Central memory CD4-positive, alpha-beta T cell (primary cell): ENCODE measurements around the gene OLIG1.

Source experiments
- DNase-seq: peaks from one replicate; pipeline ENCODE4 v3.0.0; 2022

The OLIG1 gene

GRCh38 chr21:33063907-33064622 is 5.9 kb upstream of the OLIG1 start:
- DNase-seq = no peak

GRCh38 chr21:33064623-33065390 is 5.1 kb upstream of the OLIG1 start:
- DNase-seq = no peak

- DNase-seq = no peak
Observed at GRCh38 chr21:33067043-33067442, 2.9 kb upstream of the OLIG1 start.

- DNase-seq = no peak
Observed at GRCh38 chr21:33067457-33067856, 2.5 kb upstream of the OLIG1 start.

- no peak for DNase-seq
Observed at GRCh38 chr21:33069243-33069642, 698 bp upstream of the OLIG1 start.

- no peak for DNase-seq
Observed at GRCh38 chr21:33069645-33069993, 322 bp upstream of the OLIG1 start.

- DNase-seq = no peak
Observed at GRCh38 chr21:33070744-33070997, 730 bp downstream of the OLIG1 start.

- no peak for DNase-seq
Observed at GRCh38 chr21:33070998-33071769, 1.2 kb downstream of the OLIG1 start.

GRCh38 chr21:33071770-33072306 is 1.9 kb downstream of the OLIG1 start:
- DNase-seq = no peak

GRCh38 chr21:33073636-33074035 is 3.7 kb downstream of the OLIG1 start:
- DNase-seq = no peak

- no peak for DNase-seq
Observed at GRCh38 chr21:33075128-33075527, 5.2 kb downstream of the OLIG1 start.

- no peak for DNase-seq
Observed at GRCh38 chr21:33075596-33076195, 5.8 kb downstream of the OLIG1 start.

- no peak for DNase-seq
Observed at GRCh38 chr21:33076600-33077329, 6.8 kb downstream of the OLIG1 start.

- no peak for DNase-seq
Observed at GRCh38 chr21:33078907-33079582, 9.1 kb downstream of the OLIG1 start.

- no peak for DNase-seq
Observed at GRCh38 chr21:33080376-33080775, 10.4 kb downstream of the OLIG1 start.

GRCh38 chr21:33080776-33081175 is 10.8 kb downstream of the OLIG1 start:
- DNase-seq = no peak

- DNase-seq = no peak
Observed at GRCh38 chr21:33088384-33088783, 18.4 kb downstream of the OLIG1 start.

- no peak for DNase-seq
Observed at GRCh38 chr21:33089395-33090119, 19.6 kb downstream of the OLIG1 start.

GRCh38 chr21:33096426-33096825 is 26.5 kb downstream of the OLIG1 start:
- no peak for DNase-seq

- no peak for DNase-seq
Observed at GRCh38 chr21:33099131-33099530, 29.2 kb downstream of the OLIG1 start.

GRCh38 chr21:33101300-33101911 is 31.5 kb downstream of the OLIG1 start:
- DNase-seq = no peak
